HL-60 (cell line): ENCODE data around the gene SIPA1L3.

Source experiments
- GABPA ChIP-seq: IDR thresholded peaks from 2 replicates; pipeline ENCODE4 v1.6.1; 2012; ENCODE audit warnings: low read depth
- POLR2AphosphoS5 ChIP-seq: IDR thresholded peaks from 2 replicates; pipeline ENCODE4 v1.6.1; 2012; ENCODE audit warnings: low read depth
- TF ChIP-seq, protein P1 (sequence below): IDR thresholded peaks from one replicate; pipeline ENCODE4 v1.5.1; 2011; ENCODE audit warnings: low read length, control low read depth, inconsistent platforms; ENCODE audit not compliant: insufficient read depth
- TF ChIP-seq, protein P2 (sequence below): IDR thresholded peaks from 2 replicates; pipeline ENCODE4 v1.6.1; 2012; ENCODE audit warnings: low read depth; ENCODE audit not compliant: insufficient replicate concordance

DNA sequence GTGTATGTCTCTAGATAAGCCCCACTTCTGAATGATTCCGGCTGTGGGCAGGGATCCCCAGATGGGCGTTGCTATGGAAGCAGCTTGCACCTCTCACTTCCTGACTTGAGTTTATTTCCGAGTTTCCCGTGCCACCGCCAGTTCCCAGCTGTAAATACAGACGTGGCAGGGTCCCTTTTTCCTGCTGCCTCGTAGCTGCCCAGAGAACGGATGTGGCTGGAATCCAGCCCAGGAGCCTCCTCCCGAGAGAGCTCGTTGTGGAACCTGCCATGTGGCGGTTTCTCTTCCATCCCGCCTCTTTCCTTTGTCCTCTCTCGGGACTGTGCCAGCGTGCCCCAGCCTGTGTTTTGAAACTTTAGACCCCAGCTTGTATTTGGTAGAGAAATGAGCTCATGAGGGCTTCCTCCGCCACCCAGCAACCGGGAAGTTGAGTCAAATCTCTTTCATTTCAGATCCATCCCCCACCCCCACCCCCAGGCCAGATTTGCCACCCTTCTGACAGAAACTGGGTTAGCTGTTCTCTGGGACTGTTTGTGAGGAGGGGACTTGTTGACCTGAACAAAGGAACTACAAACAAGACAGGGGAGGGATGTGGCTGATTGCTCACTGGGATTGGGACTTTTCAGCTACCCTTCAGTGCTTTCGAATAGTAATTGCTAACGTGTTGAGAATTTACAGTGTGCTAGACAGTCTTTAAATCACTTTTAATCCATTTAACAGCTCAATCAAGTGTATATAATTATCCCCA lies 96.6 kb downstream of the SIPA1L3 start:
- TF ChIP-seq, protein P1, sequence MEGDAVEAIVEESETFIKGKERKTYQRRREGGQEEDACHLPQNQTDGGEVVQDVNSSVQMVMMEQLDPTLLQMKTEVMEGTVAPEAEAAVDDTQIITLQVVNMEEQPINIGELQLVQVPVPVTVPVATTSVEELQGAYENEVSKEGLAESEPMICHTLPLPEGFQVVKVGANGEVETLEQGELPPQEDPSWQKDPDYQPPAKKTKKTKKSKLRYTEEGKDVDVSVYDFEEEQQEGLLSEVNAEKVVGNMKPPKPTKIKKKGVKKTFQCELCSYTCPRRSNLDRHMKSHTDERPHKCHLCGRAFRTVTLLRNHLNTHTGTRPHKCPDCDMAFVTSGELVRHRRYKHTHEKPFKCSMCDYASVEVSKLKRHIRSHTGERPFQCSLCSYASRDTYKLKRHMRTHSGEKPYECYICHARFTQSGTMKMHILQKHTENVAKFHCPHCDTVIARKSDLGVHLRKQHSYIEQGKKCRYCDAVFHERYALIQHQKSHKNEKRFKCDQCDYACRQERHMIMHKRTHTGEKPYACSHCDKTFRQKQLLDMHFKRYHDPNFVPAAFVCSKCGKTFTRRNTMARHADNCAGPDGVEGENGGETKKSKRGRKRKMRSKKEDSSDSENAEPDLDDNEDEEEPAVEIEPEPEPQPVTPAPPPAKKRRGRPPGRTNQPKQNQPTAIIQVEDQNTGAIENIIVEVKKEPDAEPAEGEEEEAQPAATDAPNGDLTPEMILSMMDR = no peak
- TF ChIP-seq POLR2AphosphoS5 (no peak), GABPA (no peak)
- TF ChIP-seq, protein P2, sequence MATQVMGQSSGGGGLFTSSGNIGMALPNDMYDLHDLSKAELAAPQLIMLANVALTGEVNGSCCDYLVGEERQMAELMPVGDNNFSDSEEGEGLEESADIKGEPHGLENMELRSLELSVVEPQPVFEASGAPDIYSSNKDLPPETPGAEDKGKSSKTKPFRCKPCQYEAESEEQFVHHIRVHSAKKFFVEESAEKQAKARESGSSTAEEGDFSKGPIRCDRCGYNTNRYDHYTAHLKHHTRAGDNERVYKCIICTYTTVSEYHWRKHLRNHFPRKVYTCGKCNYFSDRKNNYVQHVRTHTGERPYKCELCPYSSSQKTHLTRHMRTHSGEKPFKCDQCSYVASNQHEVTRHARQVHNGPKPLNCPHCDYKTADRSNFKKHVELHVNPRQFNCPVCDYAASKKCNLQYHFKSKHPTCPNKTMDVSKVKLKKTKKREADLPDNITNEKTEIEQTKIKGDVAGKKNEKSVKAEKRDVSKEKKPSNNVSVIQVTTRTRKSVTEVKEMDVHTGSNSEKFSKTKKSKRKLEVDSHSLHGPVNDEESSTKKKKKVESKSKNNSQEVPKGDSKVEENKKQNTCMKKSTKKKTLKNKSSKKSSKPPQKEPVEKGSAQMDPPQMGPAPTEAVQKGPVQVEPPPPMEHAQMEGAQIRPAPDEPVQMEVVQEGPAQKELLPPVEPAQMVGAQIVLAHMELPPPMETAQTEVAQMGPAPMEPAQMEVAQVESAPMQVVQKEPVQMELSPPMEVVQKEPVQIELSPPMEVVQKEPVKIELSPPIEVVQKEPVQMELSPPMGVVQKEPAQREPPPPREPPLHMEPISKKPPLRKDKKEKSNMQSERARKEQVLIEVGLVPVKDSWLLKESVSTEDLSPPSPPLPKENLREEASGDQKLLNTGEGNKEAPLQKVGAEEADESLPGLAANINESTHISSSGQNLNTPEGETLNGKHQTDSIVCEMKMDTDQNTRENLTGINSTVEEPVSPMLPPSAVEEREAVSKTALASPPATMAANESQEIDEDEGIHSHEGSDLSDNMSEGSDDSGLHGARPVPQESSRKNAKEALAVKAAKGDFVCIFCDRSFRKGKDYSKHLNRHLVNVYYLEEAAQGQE = no peak
